SK-MEL-5 (cell line): ENCODE results near the gene AGBL4. TPM values are rescaled to one million over a fixed set of nuclear protein-coding genes. Genes with fewer than 3 reads are reported as not detected.

Source experiments
- DNase-seq: peaks from one replicate; pipeline ENCODE4 v3.0.0-alpha.2; 2016; ENCODE audit warnings: low read depth, low spot score
- in situ Hi-C: cut with HindIII; loops from 2 replicates; pipeline ENCODE4 v1.10.0; 2016; ENCODE audit warnings: low sequenced_read_pairs, high pct_unique_total_duplicates, low pct_unique_long_range_greater_than_20kb
- total RNA-seq: library from RNA; depleted of rRNA; stranded (reverse); fragments of >200 nt; shearing (Covaris generic); gene quantifications from 2 replicates; pipeline ENCODE4 v1.2.3, GENCODE V29; 2014

Gene AGBL4
- total RNA-seq, 1 experiment from 2014 or later, result 0.50 TPM

- no peak for DNase-seq
- in situ Hi-C loops, result no loop called here
Observed at GRCh38 chr1:48726557-48727215, 1297.1 kb downstream of the AGBL4 start.

DNA sequence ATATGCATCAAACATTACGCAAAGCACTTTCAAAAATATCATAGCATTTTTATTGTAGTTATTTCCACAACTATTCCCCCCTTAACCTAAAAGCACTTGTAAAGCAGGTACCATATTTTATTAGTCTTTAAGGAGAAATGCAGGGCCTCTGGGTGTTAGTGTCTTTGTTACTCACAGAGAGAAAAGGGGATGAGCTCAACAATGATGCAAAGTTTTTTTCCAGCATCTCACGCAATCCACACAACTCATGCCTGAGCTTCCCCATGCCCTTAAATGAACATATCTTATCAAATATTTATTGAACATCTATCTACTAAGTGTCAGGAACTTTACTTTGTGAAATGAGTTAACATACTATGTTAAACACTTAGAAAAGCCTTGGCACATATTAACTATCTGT, 1297.6 kb downstream of the AGBL4 start:
- DNase-seq, result no peak
- in situ Hi-C loops, result no loop called here

- DNase-seq, result no peak
- in situ Hi-C loops, result no loop called here
Observed at GRCh38 chr1:48725341-48726046, 1298.3 kb downstream of the AGBL4 start.

- in situ Hi-C loops, result no loop called here
- no peak for DNase-seq
Observed at GRCh38 chr1:48720929-48721328, 1302.8 kb downstream of the AGBL4 start.

DNA sequence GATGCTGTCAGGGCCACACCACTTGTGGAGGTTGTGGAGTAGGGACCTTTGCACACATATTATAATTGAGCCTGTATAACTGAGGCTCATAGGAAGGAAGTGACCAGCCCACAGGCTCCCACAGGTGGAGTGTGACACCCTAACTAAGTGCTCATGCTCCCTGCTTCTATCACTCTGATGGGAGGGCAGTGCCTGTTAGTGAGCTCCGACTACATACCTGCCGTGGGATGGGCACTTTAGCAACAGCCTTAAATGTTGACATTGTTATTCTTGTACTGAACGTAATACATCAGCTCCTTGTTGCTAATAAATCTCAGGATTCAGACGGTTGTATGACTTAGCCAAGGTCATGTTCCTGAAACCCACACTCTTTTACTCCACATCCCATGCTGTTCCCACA, 1305.0 kb downstream of the AGBL4 start:
- DNase-seq, result no peak
- in situ Hi-C loops, result no loop called here

- DNase-seq, result no peak
- in situ Hi-C loops, result no loop called here
Observed at GRCh38 chr1:48718116-48718630, 1305.6 kb downstream of the AGBL4 start.

GRCh38 chr1:48717082-48717481, 1306.7 kb downstream of the AGBL4 start:
- in situ Hi-C loops, result no loop called here
- DNase-seq, result no peak

- in situ Hi-C loops, result no loop called here
- no peak for DNase-seq
Observed at GRCh38 chr1:48715921-48716320, 1307.8 kb downstream of the AGBL4 start.

GRCh38 chr1:48710915-48711314, 1312.8 kb downstream of the AGBL4 start:
- DNase-seq, result no peak
- in situ Hi-C loops, result no loop called here

DNA sequence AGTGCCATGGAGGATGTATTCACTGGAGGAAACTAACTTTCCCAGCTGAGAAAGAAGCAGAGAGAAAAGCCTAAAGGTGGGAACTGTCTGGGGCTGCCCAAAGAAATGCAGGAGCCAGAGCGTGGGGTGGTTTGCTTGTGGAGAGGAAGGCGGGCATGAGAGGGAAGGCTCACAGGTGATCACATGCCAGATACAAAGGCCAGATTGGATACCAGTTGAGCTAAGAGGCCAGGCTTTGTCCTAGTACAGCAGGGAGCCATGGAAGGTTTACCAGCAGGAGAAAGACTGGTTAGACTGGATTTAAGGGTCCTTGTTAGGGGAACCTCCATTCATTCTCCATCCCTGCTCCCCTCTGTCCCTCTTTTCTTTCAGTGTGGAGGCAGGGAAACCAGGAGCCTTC, 1313.4 kb downstream of the AGBL4 start:
- in situ Hi-C loops, result no loop called here
- no peak for DNase-seq

DNA sequence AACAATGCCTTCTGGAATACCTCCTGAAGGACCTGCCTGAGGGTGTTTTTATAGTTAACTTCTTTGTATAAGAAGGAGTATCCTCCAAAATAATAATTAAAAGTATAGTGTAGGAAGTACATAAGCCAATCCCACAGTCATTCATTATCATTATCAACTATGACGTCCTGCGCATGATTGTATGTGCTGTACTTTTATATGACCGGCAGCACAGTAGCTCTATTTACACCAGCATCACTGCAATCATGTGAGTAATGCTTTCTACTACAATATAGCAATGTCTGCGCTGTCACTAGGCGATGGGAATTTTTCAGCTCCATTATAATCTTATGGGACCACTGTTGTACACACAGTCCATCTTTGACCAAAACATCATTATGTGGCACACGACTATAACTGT, 1319.0 kb downstream of the AGBL4 start:
- in situ Hi-C loops, result no loop called here
- peak; percentile 55 for DNase-seq

DNA sequence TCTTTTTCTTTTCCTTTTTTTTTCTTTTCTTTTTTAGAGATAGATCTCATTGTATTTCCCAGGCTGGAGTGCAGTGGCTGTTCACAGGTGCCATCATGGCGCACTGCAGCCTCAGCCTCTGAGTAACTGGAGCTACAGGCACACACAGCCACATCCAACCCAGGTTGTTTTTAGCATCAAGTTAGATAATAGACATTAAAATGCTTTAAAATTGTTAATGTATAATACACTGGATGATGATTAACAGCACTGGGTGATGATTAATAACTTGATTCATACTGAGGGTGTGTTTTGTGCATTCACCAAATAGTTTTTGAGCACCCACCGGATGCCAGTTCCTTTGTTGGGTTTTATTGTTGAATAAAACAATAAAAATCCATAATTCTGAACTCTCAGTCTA, 1322.3 kb downstream of the AGBL4 start:
- in situ Hi-C loops, result no loop called here
- DNase-seq, result no peak

DNA sequence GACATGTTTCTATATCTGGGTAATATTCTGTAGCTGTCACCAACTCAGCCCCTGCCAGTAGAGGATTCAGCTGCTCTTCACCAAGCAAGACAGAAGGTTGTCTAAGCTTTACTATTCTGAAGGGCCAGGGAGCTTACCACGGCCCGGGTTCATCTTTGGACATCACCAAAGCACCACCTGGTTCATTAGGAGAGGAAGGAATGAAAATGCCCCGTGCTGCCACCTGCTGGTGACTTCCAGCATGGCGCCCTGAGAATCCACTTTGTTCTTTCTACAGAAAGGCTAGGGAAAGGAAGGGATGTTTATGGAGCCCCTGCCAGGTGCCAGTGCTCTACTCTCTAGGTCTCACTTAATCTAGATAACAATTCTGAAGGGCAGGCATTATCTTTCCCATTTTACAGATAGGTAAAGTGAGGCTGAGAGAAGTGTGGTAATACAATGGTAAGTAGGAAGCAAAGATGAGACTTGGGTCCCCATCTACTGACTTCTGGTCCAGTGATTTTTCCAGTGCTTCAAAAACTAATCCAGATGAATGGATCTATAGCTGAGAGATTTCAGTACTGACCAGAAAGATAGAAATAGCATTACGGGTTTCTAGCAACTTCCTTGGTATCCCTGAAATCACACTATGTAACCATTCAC, 1326.6 kb downstream of the AGBL4 start:
- in situ Hi-C loops, result no loop called here
- DNase-seq, result peak; percentile 58

GRCh38 chr1:48695161-48695560, 1328.6 kb downstream of the AGBL4 start:
- DNase-seq, result no peak
- in situ Hi-C loops, result no loop called here

GRCh38 chr1:48693674-48694320, 1330.0 kb downstream of the AGBL4 start:
- no peak for DNase-seq
- in situ Hi-C loops, result no loop called here

GRCh38 chr1:48693180-48693579, 1330.6 kb downstream of the AGBL4 start:
- DNase-seq, result no peak
- in situ Hi-C loops, result no loop called here

DNA sequence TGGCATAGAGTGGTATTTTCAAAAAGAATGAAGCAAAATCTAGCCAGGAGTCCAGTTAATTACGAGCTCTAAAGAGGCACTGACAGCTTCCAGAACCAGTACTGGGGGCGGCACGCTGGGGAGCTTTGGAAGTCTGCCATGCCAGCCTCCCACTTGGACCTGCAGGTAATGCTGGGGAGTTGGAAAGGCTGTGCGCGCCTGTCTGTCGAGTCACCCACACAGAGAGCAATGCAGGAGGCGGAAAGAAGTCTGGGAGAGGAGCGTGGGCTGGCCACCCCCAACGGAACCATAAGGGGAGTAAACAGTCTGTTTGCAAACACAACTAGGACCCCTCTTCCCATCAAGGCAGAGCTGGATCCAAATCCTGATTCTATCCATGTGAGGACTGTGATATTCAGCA, 1331.5 kb downstream of the AGBL4 start:
- in situ Hi-C loops, result no loop called here

DNA sequence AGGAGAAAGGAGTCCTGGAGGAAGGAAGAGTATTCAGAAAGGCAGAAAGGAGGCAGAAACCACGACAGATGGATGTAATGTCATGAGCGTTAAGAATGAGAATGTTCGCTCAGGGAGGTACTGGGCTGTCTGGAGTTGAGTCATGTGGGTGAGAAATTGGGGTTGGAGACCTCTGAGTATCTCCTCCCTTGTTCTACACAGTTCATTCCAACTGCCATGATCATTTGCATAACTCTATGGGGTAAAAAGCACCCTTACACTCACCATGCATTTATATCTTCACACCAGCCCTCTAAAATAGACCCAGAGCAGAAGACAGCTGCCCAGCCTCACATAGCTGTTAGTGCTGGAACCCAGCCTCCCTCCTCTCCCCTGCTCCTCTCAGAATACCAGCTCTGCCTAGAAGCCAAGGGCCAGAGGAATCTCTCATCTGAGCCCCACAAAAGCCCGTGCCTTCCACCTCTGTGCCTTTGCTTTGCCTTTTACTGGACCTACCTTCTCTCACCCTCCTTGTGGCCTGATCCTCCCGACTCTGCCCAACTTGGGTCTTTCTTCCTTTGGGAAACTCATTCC, 1332.2 kb downstream of the AGBL4 start:
- DNase-seq, result no peak
- in situ Hi-C loops, result no loop called here

More for the DNA sequence above, 1331.5 kb downstream of the AGBL4 start:
- no peak for DNase-seq
